Stimulated activated CD8-positive, alpha-beta memory T cell treated with anti-CD3 and anti-CD28 coated beads, Interleukin-12 subunit alpha, Interleukin-12 subunit beta, amount 100 ng/mL, for 4 hours (primary cell): Measurements from ENCODE around the gene SLC2A4RG.

Experiments
- DNase-seq: peaks from one replicate; pipeline ENCODE4 v3.0.0-alpha.2; 2020; ENCODE audit warnings: low read depth

Gene SLC2A4RG

GRCh38 chr20:63699466-63700198 is 39.9 kb upstream of the SLC2A4RG start:
- DNase-seq, result no peak

- no peak for DNase-seq
These were observed 39.2 kb upstream of the SLC2A4RG start for GRCh38 chr20:63700199-63701050.

DNA sequence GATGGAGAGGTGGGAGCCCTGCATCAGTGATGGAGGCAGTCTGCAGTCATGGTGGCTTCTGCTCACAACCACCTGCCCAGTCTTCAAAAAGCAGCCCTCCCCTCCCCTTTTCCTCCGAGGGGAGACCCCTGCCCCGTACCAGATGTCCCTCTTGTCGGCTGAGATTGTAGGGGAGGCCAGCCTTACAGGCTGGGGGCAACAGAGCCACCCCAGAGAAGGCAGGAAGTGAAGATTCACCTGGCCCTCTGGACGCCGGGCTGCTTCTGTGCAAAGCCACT is 38.6 kb upstream of the SLC2A4RG start:
- no peak for DNase-seq

GRCh38 chr20:63701329-63702035 is 38.1 kb upstream of the SLC2A4RG start:
- no peak for DNase-seq

DNA sequence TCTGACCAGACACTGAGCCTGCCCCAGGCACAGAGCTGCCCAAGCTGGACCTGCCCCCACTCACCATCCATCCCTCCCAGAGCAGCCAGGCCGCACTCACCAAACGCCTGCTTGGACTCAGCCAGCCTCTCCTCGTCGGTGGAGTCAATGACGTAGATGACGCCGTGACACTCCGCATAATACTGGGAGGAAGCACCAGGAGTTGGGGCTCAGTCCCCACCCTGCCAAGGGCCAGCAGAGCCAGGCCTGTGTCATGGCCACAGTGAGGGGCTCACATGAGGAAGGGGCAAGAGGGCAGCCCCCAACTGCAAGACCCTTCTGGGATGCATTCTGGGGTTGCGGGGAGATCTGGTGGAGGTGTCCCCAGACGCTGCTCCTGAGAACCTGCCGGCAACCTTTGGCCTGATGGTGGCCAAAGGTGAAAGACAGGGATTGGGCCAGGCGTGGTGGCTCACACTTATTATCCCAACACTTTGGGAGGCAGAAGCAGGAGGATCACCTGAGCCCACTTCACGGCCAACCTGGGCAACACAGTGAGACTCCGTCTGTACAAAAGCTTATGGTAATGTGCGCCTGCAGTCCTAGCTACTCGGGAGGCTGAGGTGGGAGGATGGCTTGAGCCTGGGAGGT is 37.4 kb upstream of the SLC2A4RG start:
- DNase-seq, result no peak

DNA sequence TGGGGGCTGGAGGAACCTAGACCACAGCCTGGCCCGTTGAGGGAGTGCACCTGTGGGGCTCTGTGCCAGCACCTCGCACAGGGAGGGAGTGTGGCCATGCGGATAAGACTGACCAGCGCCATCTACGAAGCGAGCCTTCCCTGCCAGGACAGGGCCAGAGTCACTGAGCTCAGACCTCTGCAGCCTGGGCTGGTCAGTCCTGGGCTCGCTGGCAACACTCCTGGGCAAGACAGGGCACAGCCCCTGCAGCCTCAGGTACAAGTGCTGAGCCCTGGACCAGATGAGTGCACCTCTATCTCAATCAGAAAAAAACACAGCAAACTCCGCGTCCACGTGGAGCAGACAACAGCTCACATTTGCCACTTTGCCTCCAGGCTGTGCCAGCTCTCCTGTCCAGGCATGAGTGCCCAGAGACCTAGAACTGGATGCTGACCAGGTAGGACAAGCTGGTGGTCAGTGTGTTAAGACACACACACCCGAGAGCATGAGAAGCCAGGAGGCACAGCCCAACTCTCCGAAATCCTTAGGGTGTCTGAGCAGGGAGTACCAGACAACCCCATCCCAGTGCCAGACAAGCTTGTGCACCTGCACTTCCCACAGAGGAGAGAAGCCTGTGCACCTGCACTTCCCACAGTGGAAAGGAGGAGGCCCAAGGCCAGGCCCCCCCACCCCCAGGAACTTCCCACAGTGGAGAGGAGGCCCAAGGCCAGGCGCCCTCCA is 36.7 kb upstream of the SLC2A4RG start:
- no peak for DNase-seq

DNA sequence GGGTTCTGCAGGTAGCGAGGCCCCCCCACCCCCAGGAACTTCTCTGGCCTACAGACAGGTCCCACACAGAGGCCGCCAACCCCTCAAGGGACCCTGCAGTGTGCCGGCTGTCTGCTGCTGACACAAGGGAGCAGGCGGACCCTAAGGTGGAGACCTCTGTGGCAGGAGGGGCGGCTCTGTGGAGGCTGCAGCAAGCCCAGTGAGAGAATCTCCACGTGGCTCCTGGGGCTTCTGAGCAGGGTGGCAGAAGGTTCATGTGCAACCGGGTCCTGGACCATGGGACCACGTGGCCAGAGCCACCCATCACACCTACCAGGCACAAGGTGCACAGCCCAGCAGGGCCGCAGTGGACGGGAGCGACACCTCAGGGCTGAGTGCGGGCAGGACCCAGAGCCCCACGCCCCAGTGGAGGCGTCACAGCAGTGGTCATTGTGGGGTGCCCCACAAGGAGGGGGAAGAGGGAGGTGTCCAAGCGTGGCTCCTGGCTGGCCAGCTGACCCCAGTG is 36.1 kb upstream of the SLC2A4RG start:
- DNase-seq, result no peak

DNA sequence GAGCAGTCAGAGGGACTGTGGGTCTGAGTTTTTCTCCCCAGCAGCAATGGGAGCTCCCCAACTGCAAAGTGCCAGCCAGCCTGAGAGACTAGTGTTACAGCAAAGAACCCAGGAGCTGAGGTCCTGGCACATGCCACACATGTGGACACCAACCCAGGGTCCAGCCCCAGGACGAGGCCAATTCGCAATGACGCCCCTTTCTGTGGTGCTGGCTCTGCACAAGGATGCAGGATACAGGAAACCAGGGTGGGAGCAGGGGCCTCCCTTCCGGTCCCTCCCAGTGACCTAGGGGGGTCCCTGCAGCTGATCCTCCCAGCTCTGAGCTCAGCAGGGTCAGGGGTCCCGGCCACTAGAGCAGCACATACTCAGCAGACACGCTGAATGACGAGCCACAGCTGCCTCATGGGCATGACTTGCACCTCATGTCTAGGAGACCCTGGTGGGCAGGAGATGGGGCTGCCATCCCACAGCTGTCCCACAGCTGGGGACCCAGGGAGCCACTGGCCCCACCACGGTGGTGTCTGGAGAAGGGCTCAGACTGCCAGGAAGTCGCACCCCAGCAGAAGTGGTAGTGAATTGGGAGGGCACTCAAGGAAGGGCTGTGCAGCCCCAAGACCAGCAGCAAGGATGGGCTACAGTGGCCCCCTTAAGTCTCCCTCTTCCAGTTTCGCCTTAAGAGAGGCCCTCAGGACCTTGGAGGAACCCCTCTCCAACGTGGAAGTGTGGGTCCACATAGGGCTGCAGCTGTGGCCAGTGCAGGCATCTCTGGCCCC is 35.4 kb upstream of the SLC2A4RG start:
- DNase-seq, result no peak

- DNase-seq, result no peak
These were observed 34.8 kb upstream of the SLC2A4RG start for GRCh38 chr20:63704749-63705117.

DNA sequence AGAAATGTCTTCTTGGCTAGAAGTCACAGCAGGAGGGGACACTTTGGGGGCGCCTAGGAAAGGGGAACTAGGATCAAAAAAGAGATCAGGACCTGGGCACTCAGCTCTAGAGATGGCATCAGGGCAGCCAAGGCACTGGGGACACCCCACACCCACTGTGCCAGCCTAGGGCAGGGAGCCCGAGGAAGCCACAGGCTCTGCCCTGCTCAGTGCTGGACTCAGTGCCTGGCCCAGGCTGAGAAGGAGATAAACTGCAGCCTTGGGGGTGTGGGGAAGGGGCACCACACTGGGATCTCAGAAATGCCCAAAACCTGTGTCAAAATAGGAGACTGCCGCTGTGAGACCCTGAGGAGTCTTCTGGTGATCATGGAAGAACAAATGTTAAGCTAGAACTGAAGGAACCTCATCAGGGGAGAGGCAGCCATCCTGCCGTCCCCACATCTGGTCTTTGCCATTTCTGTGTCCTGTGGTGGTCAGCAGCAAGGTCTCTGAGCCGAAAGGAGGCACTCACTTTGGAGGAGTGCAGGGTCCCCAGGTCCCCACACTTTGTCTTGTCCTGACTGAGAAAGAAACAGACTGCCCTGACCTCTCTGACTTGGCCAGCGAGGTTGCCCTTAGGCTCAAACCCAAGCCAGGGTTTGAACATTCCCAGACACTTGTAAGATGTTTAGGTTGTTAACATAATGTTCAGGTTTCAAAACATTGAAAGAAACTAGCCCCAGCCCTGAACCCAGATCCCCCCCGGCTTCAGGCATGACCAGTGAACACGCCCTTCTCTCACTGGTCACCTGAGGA is 34.1 kb upstream of the SLC2A4RG start:
- DNase-seq, result no peak

GRCh38 chr20:63706027-63706695 is 33.4 kb upstream of the SLC2A4RG start:
- DNase-seq, result no peak

GRCh38 chr20:63706852-63707557 is 32.6 kb upstream of the SLC2A4RG start:
- DNase-seq, result peak; percentile 49

- DNase-seq, result peak; percentile 83
These were observed 31.8 kb upstream of the SLC2A4RG start, which contains the start of the genes ARFRP1 and ZGPAT for GRCh38 chr20:63707558-63708300. Gene ARFRP1 (minus strand): TSS chr20:63707976. CDS start chr20:63707091, 885 bp downstream. Gene ZGPAT (plus strand): TSS chr20:63708039. CDS start chr20:63708581, 542 bp downstream.

DNA sequence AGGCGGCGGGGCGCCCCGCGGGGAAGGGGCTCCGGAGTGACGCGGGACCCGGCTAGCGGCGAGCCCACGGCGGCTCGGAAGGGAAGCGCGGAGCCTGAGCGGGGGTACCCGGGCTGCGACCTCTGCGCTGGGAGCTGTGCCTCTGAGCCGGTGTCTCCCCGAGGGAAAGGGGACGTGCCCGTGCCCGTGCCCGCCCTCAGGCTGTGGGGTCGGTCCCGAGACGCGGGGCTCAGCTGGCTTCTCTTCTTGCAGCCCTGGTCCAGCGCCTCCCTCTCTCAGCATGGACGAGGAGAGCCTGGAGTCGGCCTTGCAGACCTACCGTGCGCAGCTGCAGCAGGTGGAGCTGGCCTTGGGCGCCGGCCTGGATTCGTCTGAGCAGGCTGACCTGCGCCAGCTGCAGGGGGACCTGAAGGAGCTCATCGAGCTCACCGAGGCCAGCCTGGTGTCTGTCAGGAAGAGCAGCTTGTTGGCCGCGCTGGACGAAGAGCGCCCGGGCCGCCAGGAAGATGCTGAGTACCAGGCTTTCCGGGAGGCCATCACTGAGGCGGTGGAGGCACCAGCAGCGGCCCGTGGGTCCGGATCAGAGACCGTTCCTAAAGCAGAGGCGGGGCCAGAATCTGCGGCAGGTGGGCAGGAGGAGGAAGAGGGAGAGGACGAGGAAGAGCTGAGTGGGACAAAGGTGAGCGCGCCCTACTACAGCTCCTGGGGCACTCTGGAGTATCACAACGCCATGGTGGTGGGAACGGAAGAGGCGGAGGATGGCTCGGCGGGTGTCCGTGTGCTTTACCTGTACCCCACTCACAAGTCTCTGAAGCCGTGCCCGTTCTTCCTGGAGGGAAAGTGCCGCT is 31.1 kb upstream of the SLC2A4RG start:
- no peak for DNase-seq

- no peak for DNase-seq
These were observed 30.4 kb upstream of the SLC2A4RG start for GRCh38 chr20:63709149-63709527.

- no peak for DNase-seq
These were observed 28.4 kb upstream of the SLC2A4RG start for GRCh38 chr20:63711085-63711645.

DNA sequence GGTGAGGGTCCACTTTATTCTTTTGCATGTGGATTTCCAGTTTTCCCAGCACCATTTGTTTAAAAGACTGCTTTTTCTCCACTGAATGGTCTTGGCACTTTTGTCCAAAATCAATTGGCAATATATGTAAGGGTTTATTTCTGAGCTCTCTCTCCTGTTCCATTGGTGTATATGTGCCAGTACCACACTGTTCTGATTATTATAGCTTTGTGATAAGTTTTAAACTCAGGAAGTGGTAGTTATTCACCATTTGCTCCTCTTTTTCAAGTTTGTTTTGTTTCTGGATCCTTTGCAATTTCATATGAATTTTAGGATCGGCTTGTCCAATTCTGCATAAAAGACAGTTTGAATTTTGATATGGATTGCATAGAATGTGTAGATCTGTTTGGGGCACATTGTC is 27.4 kb upstream of the SLC2A4RG start:
- no peak for DNase-seq
